ENCODE measurements around the gene PDZRN3.

Gene PDZRN3

GRCh38 chr3:73591286-73591800 is 33.4 kb downstream of the PDZRN3 start:
- TF ChIP-seq, protein P1, sequence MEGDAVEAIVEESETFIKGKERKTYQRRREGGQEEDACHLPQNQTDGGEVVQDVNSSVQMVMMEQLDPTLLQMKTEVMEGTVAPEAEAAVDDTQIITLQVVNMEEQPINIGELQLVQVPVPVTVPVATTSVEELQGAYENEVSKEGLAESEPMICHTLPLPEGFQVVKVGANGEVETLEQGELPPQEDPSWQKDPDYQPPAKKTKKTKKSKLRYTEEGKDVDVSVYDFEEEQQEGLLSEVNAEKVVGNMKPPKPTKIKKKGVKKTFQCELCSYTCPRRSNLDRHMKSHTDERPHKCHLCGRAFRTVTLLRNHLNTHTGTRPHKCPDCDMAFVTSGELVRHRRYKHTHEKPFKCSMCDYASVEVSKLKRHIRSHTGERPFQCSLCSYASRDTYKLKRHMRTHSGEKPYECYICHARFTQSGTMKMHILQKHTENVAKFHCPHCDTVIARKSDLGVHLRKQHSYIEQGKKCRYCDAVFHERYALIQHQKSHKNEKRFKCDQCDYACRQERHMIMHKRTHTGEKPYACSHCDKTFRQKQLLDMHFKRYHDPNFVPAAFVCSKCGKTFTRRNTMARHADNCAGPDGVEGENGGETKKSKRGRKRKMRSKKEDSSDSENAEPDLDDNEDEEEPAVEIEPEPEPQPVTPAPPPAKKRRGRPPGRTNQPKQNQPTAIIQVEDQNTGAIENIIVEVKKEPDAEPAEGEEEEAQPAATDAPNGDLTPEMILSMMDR (IDR thresholded peaks at IDR 0.05; ENCODE audit: extremely low read depth, insufficient read depth, missing control alignments) = no peak
- DNase-seq (ENCODE audit: low spot score) = no peak
- in situ Hi-C loops (cut with MboI; ENCODE audit: low pct_unique_long_range_greater_than_20kb, low sequenced_read_pairs, unreplicated experiment) = no loop called here

- TF ChIP-seq, protein P1 (IDR thresholded peaks at IDR 0.05; ENCODE audit: extremely low read depth, insufficient read depth, missing control alignments) = no peak
- in situ Hi-C loops (cut with MboI; ENCODE audit: low pct_unique_long_range_greater_than_20kb, low sequenced_read_pairs, unreplicated experiment) = no loop called here
- no peak for DNase-seq (ENCODE audit: low spot score)
Observed at GRCh38 chr3:73586628-73587027, 38.1 kb downstream of the PDZRN3 start.

GRCh38 chr3:73586190-73586589 is 38.6 kb downstream of the PDZRN3 start:
- in situ Hi-C loops (cut with MboI; ENCODE audit: low pct_unique_long_range_greater_than_20kb, low sequenced_read_pairs, unreplicated experiment) = no loop called here
- no peak for DNase-seq (ENCODE audit: low spot score)
- TF ChIP-seq, protein P1 (IDR thresholded peaks at IDR 0.05; ENCODE audit: extremely low read depth, insufficient read depth, missing control alignments) = no peak

DNA sequence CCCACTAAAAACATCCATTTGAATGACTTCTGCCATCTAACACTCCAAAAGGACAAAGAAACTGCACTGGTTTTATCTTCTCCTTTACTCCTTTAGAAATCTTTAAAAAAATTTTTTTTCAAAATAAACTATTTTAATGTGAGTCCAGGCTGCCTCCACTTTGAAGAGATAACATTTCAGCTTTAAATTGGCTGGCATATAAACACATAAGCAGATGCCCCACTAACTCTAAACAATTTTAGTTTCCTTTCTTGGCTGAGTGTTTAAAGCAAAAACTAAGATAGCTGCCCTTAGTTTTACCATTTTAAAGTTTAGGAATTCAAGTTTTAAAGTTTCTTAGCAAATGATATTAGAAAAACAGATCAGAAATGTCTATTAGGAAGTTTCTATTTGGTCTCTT is 39.9 kb downstream of the PDZRN3 start:
- TF ChIP-seq, protein P1 (IDR thresholded peaks at IDR 0.05; ENCODE audit: extremely low read depth, insufficient read depth, missing control alignments) = no peak
- in situ Hi-C loops (cut with MboI; ENCODE audit: low pct_unique_long_range_greater_than_20kb, low sequenced_read_pairs, unreplicated experiment) = no loop called here
- no peak for DNase-seq (ENCODE audit: low spot score)

- TF ChIP-seq, protein P1 (IDR thresholded peaks at IDR 0.05; ENCODE audit: extremely low read depth, insufficient read depth, missing control alignments) = no peak
- no peak for DNase-seq (ENCODE audit: low spot score)
- in situ Hi-C loops (cut with MboI; ENCODE audit: low pct_unique_long_range_greater_than_20kb, low sequenced_read_pairs, unreplicated experiment) = no loop called here
Observed at GRCh38 chr3:73582535-73582934, 42.2 kb downstream of the PDZRN3 start.

- DNase-seq (ENCODE audit: low spot score) = no peak
- in situ Hi-C loops (cut with MboI; ENCODE audit: low pct_unique_long_range_greater_than_20kb, low sequenced_read_pairs, unreplicated experiment) = no loop called here
- TF ChIP-seq, protein P1 (IDR thresholded peaks at IDR 0.05; ENCODE audit: extremely low read depth, insufficient read depth, missing control alignments) = no peak
Observed at GRCh38 chr3:73581134-73581846, 43.5 kb downstream of the PDZRN3 start.
